SHP77 treated with DMSO at 0.1 percent for 48 hours (cell line): ENCODE data around the gene NABP2.
"Not testable (repeated sequence)": the region's sequence is repeated elsewhere in the genome, so short reads cannot be mapped to it uniquely, and the experiment has no call there.

ENCODE experiments used
- DNase-seq: peaks from one replicate; lab custom pipeline; 2025; lab: John Stamatoyannopoulos, UW

The NABP2 gene

GRCh38 chr12:56247923-56248322, 23.8 kb downstream of the NABP2 start:
- DNase-seq = no peak

- DNase-seq = no peak
These were observed 24.6 kb downstream of the NABP2 start for GRCh38 chr12:56248711-56249110.

GRCh38 chr12:56252649-56253048, 28.5 kb downstream of the NABP2 start:
- no peak for DNase-seq

- DNase-seq = no peak
These were observed 28.9 kb downstream of the NABP2 start for GRCh38 chr12:56253091-56253490.

GRCh38 chr12:56255671-56256070, 31.5 kb downstream of the NABP2 start:
- DNase-seq = no peak

GRCh38 chr12:56256326-56256960, 32.3 kb downstream of the NABP2 start:
- no peak for DNase-seq

- no peak for DNase-seq
These were observed 32.9 kb downstream of the NABP2 start for GRCh38 chr12:56257071-56257470.

GRCh38 chr12:56257491-56258067, 33.4 kb downstream of the NABP2 start:
- DNase-seq = no peak

GRCh38 chr12:56258068-56258819, 34.1 kb downstream of the NABP2 start, which contains the start of gene ANKRD52:
Gene ANKRD52 (minus strand): TSS chr12:56258384. CDS start chr12:56258269, 115 bp downstream.
- DNase-seq = peak; percentile 48

GRCh38 chr12:56258820-56259183, 34.7 kb downstream of the NABP2 start:
- DNase-seq = no peak

- no peak for DNase-seq
These were observed 36.2 kb downstream of the NABP2 start for GRCh38 chr12:56260380-56260779.

- DNase-seq = no peak
These were observed 36.8 kb downstream of the NABP2 start for GRCh38 chr12:56260921-56261320.

- DNase-seq = no peak
These were observed 37.5 kb downstream of the NABP2 start for GRCh38 chr12:56261503-56262232.

GRCh38 chr12:56262955-56263354, 38.8 kb downstream of the NABP2 start:
- not testable (repeated sequence) for DNase-seq

- not testable (repeated sequence) for DNase-seq
These were observed 42.0 kb downstream of the NABP2 start for GRCh38 chr12:56266068-56266692.

- peak; percentile 71 for DNase-seq
These were observed 42.7 kb downstream of the NABP2 start, which contains the start of gene COQ10A for GRCh38 chr12:56266693-56267442. Gene COQ10A (plus strand): TSS chr12:56266942. CDS start chr12:56267119, 177 bp downstream.

- DNase-seq = no peak
These were observed 43.4 kb downstream of the NABP2 start for GRCh38 chr12:56267443-56268071.

GRCh38 chr12:56271031-56271430, 46.9 kb downstream of the NABP2 start:
- DNase-seq = no peak

GRCh38 chr12:56272468-56272867, 48.3 kb downstream of the NABP2 start:
- DNase-seq = not testable (repeated sequence)

- DNase-seq = no peak
These were observed 50.2 kb downstream of the NABP2 start for GRCh38 chr12:56274299-56274698.

- DNase-seq = no peak
These were observed 54.8 kb downstream of the NABP2 start for GRCh38 chr12:56278905-56279304.
